HFFc6 (cell line): ENCODE results near the gene SOHLH1. TPM values are rescaled to one million over a fixed set of nuclear protein-coding genes. Genes with fewer than 3 reads are reported as not detected.

Source experiments
- DNase-seq: peaks from one replicate; pipeline ENCODE4 v3.0.0-alpha.2; 2018
- H3K27ac Mint-ChIP-seq: 2 replicates; pipeline ENCODE4 v1.8.0; 2020; ENCODE audit warnings: mild to moderate bottlenecking, mixed read lengths
- H3K27me3 Mint-ChIP-seq: 2 replicates; pipeline ENCODE4 v1.8.0; 2021; ENCODE audit warnings: mild to moderate bottlenecking, moderate library complexity, mixed read lengths; ENCODE audit not compliant: insufficient read depth
- H3K36me3 Mint-ChIP-seq: 2 replicates; pipeline ENCODE4 v1.8.0; 2021; ENCODE audit warnings: low read depth, mixed read lengths
- H3K4me1 Mint-ChIP-seq: 2 replicates; pipeline ENCODE4 v1.8.0; 2020; ENCODE audit warnings: low read depth, mixed read lengths
- H3K4me3 Mint-ChIP-seq: 2 replicates; pipeline ENCODE4 v1.8.0; 2020; ENCODE audit warnings: mild to moderate bottlenecking, moderate library complexity, mixed read lengths
- H3K9me3 Mint-ChIP-seq: 2 replicates; pipeline ENCODE4 v1.8.0; 2020; ENCODE audit warnings: mild to moderate bottlenecking, mixed read lengths
- total RNA-seq, 6 experiments: library from RNA; stranded (reverse); fragmentation: NEBNext Ultra II Directional; extraction: Animal tissue kit (Norgen Biotek cat#: 25700); gene quantifications; 2 replicates in 1 of 6; 3 replicates in 5 of 6; pipeline ENCODE4 v1.2.3, GENCODE V29; 2021
- TF ChIP-seq, protein P1 (sequence below): fragments of 200-600 bp; sonication (generic); IDR thresholded peaks from 2 replicates; pipeline ENCODE4 v1.5.0; 2021; ENCODE audit warnings: antibody characterized with exemption, mild to moderate bottlenecking

SOHLH1 gene
- total RNA-seq, 6 experiments from 2014 or later: not detected

DNA sequence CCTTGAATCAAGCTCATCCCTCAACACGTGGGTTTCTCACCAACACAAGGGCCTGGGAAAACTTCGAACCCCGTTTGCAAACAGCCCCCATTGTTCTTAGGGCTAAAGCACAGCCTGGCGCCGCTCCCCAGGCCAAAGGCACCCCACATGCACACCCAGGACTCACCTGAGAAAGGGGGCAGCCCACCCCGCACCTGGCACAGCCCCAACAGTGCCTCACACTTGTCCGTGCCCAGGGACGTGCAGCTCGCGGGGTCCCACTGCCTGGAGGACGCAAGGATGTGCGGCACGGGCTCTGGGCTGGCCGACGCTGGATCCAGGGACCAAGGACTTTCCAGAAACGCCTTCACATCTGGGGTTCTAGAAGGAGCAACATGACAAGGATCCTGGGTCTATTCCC, 2.8 kb downstream of the SOHLH1 start:
- no peak for DNase-seq
- H3K27me3 Mint-ChIP-seq: peaks cover 20% of the 10 kb centered on the region
- H3K9me3 Mint-ChIP-seq: no peaks in the 10 kb centered on the region
- no peak overlapping the region for H3K4me3 Mint-ChIP-seq
- no peaks in the 10 kb centered on the region for H3K36me3 Mint-ChIP-seq
- TF ChIP-seq, protein P1, sequence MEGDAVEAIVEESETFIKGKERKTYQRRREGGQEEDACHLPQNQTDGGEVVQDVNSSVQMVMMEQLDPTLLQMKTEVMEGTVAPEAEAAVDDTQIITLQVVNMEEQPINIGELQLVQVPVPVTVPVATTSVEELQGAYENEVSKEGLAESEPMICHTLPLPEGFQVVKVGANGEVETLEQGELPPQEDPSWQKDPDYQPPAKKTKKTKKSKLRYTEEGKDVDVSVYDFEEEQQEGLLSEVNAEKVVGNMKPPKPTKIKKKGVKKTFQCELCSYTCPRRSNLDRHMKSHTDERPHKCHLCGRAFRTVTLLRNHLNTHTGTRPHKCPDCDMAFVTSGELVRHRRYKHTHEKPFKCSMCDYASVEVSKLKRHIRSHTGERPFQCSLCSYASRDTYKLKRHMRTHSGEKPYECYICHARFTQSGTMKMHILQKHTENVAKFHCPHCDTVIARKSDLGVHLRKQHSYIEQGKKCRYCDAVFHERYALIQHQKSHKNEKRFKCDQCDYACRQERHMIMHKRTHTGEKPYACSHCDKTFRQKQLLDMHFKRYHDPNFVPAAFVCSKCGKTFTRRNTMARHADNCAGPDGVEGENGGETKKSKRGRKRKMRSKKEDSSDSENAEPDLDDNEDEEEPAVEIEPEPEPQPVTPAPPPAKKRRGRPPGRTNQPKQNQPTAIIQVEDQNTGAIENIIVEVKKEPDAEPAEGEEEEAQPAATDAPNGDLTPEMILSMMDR: no peak
- H3K4me1 Mint-ChIP-seq: no peaks in the 10 kb centered on the region
- no peak overlapping the region for H3K27ac Mint-ChIP-seq

DNA sequence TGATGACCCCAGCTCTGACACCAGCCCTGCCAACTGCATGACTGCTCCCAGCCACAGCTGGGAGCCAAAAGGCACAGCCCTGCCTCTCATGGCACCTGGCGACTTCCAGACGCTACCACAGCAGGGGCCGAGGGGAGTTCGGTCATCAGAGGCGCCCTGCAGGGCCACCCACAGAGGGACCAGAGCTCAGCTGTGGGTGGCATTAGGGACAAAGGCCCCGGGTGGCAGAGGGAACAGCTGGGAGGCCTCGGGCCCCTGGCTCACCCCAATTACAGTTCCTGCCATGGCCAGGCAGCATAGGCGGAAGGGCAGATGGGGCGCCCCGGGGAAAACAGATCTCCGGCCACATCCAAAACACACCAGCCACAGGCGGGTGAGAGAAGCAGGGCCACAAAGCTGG, 3.6 kb downstream of the SOHLH1 start:
- TF ChIP-seq, protein P1: no peak
- no peak overlapping the region for H3K4me3 Mint-ChIP-seq
- DNase-seq: no peak
- H3K27ac Mint-ChIP-seq: no peak overlapping the region
- no peaks in the 10 kb centered on the region for H3K36me3 Mint-ChIP-seq
- H3K4me1 Mint-ChIP-seq: no peaks in the 10 kb centered on the region
- peaks cover 5% of the 10 kb centered on the region; the same call in 1 of the 2 replicates for H3K9me3 Mint-ChIP-seq
- peaks cover 20% of the 10 kb centered on the region for H3K27me3 Mint-ChIP-seq

DNA sequence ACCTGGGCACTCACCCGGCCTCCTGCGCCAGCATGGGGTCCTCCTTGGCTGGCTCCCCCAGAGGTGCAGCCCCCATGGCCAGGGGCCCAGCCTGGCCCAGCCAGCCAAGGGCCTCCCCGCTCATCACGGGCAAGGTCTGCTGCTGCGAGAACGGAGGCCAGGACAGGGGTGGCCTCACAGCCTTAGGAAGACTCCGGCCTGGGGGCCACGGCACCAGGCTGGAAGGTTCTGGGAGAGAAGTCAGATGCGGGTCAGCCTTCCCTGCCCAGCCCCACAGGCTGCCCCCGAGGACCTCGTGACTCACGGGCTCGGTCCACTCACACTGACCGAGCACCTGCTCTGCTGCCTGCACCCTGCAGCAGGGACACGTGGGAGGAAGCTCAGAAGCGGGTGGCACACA, 4.2 kb downstream of the SOHLH1 start:
- no peak for DNase-seq
- no peak overlapping the region for H3K4me3 Mint-ChIP-seq
- H3K9me3 Mint-ChIP-seq: peaks cover 5% of the 10 kb centered on the region; the same call in 1 of the 2 replicates
- TF ChIP-seq, protein P1: no peak
- H3K36me3 Mint-ChIP-seq: no peaks in the 10 kb centered on the region
- H3K27me3 Mint-ChIP-seq: peaks cover 20% of the 10 kb centered on the region
- H3K27ac Mint-ChIP-seq: no peak overlapping the region
- H3K4me1 Mint-ChIP-seq: no peaks in the 10 kb centered on the region

DNA sequence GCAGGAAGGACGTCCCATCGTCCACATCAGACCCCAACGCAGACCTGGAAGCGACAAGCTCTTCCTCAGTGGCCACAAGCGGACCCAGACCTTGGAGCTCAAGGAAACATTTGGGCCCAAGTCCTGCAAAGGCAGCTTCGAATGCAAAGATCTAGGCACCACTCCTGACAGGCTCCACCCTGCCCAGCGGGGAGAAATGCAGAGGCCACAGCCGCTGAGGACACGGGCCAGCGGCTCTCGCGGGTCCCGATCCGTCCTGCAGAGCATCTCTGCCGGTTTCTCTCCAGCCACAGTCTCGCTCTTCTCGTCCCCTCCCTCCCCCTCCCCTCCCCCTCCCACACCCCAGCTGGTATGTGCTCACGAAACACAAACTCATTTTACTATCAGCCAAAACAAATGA, 4.9 kb downstream of the SOHLH1 start:
- DNase-seq: no peak
- no peak overlapping the region for H3K27ac Mint-ChIP-seq
- no peaks in the 10 kb centered on the region for H3K4me1 Mint-ChIP-seq
- no peak overlapping the region for H3K4me3 Mint-ChIP-seq
- peaks cover 20% of the 10 kb centered on the region for H3K27me3 Mint-ChIP-seq
- H3K36me3 Mint-ChIP-seq: no peaks in the 10 kb centered on the region
- peaks cover 5% of the 10 kb centered on the region; the same call in 1 of the 2 replicates for H3K9me3 Mint-ChIP-seq
- TF ChIP-seq, protein P1: no peak

DNA sequence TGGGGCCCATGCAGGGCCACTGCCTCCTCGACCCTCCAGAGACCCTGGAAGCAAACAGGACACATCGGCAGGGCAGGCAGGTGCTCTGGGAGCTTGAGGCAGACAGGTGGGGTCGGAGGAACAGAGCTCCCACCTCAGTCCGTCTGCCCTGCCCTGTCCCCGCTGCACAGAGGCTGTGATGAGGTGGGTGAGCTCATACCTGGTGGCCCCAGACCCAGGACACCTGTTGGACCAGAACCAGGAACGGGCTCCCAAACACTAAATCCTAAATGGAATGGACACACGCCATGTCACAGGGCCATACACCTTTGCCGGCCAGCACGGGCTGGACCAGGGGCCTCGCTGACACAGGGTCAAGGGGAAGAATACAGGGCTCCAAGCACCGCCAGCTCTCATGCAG, 5.5 kb downstream of the SOHLH1 start:
- Mint-ChIP-seq H3K36me3 (no peaks in the 10 kb centered on the region), H3K9me3 (peaks cover 5% of the 10 kb centered on the region; the same call in 1 of the 2 replicates), H3K27me3 (peaks cover 22% of the 10 kb centered on the region), H3K27ac (no peak overlapping the region), H3K4me1 (no peaks in the 10 kb centered on the region), H3K4me3 (no peak overlapping the region)
- DNase-seq: no peak
- TF ChIP-seq, protein P1: no peak

DNA sequence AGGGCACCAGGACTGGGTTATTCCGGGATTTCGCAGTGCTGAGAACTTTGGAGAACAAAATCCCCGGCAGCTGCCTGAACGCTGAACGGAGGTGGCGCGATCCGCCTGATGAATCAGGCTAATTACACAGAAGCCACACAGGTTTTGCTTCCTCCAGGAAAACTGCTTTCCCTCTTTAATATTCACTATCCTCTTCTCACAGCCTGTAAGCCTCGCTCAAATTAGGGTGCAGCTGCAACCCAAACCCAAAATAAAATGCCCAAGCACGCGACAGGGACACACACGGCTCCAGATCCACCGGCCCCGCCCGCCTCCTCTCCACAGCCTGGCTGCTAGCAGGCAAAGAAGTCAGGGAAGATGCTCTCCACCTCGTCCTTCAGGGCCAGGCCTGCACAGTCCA, 6.0 kb downstream of the SOHLH1 start:
- Mint-ChIP-seq H3K27ac (no peak overlapping the region), H3K4me1 (no peaks in the 10 kb centered on the region), H3K27me3 (peaks cover 22% of the 10 kb centered on the region), H3K36me3 (no peaks in the 10 kb centered on the region), H3K4me3 (no peak overlapping the region), H3K9me3 (peaks cover 5% of the 10 kb centered on the region; the same call in 1 of the 2 replicates)
- TF ChIP-seq, protein P1: no peak
- no peak for DNase-seq
